A549 (cell line): ENCODE data around the gene PRX.

Experiments
- BHLHE40 ChIP-seq: IDR thresholded peaks from 2 replicates; pipeline ENCODE4 v1.6.1; 2012; ENCODE audit warnings: low read depth, low read length, inconsistent platforms
- CTCF ChIP-seq: fragments of >200 bp; sonication (Bioruptor Twin); formaldehyde crosslinking; IDR thresholded peaks from 3 replicates; pipeline ENCODE4 v1.5.1; 2016
- EP300 ChIP-seq, 2 experiments: fragments of >200 bp; sonication (Bioruptor Twin); formaldehyde crosslinking; IDR thresholded peaks; 2 replicates in 1 of 2; 3 replicates in 1 of 2; pipeline ENCODE4 v1.6.1; 2016 to 2017
- KDM1A ChIP-seq: fragments of 200-600 bp; sonication (generic); IDR thresholded peaks from 2 replicates; pipeline ENCODE4 v1.6.1; 2016; ENCODE audit warnings: low read depth, mild to moderate bottlenecking
- MAFK ChIP-seq: fragments of 450-650 bp; IDR thresholded peaks from 2 replicates; pipeline ENCODE4 v1.6.1; 2014; ENCODE audit not compliant: partially characterized antibody
- MYC ChIP-seq: IDR thresholded peaks from 2 replicates; pipeline ENCODE4 v1.6.1; 2012; ENCODE audit warnings: mild to moderate bottlenecking, inconsistent platforms, low read length, improper control_type of control experiment, borderline replicate concordance
- PBX3 ChIP-seq: IDR thresholded peaks from 2 replicates; pipeline ENCODE4 v1.6.1; 2012
- POLR2A ChIP-seq: IDR thresholded peaks from 2 replicates; pipeline ENCODE4 v1.6.1; 2012; ENCODE audit warnings: mild to moderate bottlenecking, low read length
- RAD21 ChIP-seq, 2 experiments: fragments of >200 bp in 1 of 2; sonication (Bioruptor Twin) in 1 of 2; formaldehyde crosslinking in 1 of 2; IDR thresholded peaks in 1 of 2; conservative IDR thresholded peaks in 1 of 2; 2 replicates in 1 of 2; 3 replicates in 1 of 2; pipeline ENCODE4 v1.6.1; 2012 to 2018; ENCODE audit warnings: inconsistent platforms in 1 of 2
- ZFP36 ChIP-seq: fragments of 450-650 bp; IDR thresholded peaks from 2 replicates; pipeline ENCODE4 v1.6.1; 2014; ENCODE audit warnings: borderline replicate concordance; ENCODE audit not compliant: partially characterized antibody
- ZSCAN20 ChIP-seq: fragments of 250-450 bp; sonication (Bioruptor Pico); IDR thresholded peaks from 2 replicates; pipeline ENCODE4 v1.8.0; 2022; ENCODE audit warnings: mild to moderate bottlenecking, moderate library complexity

DNA sequence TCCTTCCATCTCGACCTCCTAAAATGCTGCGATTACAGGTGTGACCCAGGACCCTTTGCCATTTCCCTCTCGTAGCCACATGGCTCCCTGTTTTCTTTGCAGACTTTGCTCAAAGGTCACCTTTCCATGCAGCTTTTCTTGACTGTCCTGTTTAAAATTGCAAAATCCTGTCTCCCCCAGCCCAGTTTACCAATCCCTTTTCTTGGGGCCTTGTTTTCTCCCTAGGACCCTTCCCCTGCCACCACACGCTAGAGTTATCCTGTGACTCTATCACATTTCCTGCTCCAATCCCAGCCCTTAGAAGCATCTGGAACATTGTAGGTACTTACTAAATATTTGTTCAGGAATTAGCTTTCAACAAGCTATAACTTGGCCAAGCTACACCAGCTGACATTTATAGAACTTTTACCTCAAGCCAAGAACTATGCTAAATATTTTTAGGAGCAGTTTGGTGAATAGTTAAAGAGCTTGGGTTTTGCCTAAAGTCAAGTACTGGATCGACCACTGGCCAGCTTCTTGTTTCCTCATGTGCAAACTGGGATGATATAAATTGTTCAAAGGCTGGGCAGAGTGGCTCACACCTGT is 40.1 kb upstream of the PRX start:
- no peak for TF ChIP-seq RAD21 (conservative IDR thresholded peaks at IDR 0.05 in 1 of 2, IDR thresholded peaks at IDR 0.05 in 1 of 2)
- TF ChIP-seq EP300 (IDR thresholded peaks at IDR 0.05): no peak
- no peak for TF ChIP-seq CTCF
- no peak for TF ChIP-seq ZSCAN20 (CRISPR knock-in tag)
- TF ChIP-seq ZFP36: no peak
- no peak for TF ChIP-seq MAFK
- TF ChIP-seq PBX3: no peak
- TF ChIP-seq KDM1A: no peak
- TF ChIP-seq MYC: no peak
- TF ChIP-seq BHLHE40: no peak
- TF ChIP-seq POLR2A: no peak
